ENCODE measurements around the gene TAF4B.

Gene TAF4B

GRCh38 chr18:26215247-26215970 is 10.8 kb upstream of the TAF4B start:
- Histone ChIP-seq H3K4me3 (ENCODE audit: insufficient read depth, low read length, poor library complexity, severe bottlenecking) (peak overlapping the region; percentile 7), H3K9ac (ENCODE audit: low read length) (peak overlapping the region; percentile 42), H3K9me2 (replicated peaks; ENCODE audit: insufficient read depth, low read length) (no peaks in the 10 kb centered on the region), H3K36me3 (ENCODE audit: low read length) (no peaks in the 10 kb centered on the region), H3K27ac (ENCODE audit: low read depth, low read length) (peak overlapping the region; percentile 71), H3F3A (ENCODE audit: insufficient read depth) (peaks cover 15% of the 10 kb centered on the region), H3K79me2 (ENCODE audit: insufficient read depth, low read length) (no peaks in the 10 kb centered on the region), H3K4me2 (ENCODE audit: low read depth, low read length, poor library complexity, severe bottlenecking) (peak overlapping the region; percentile 60), H3K9me3 (ENCODE audit: insufficient read depth, low read length) (no peaks in the 10 kb centered on the region), H4K20me1 (ENCODE audit: low read depth, low read length) (no peaks in the 10 kb centered on the region), H2AFZ (ENCODE audit: low read depth, low read length, severe bottlenecking) (peak overlapping the region; percentile 55), H3K27me3 (ENCODE audit: low read length) (no peaks in the 10 kb centered on the region)
- TF ChIP-seq EZH2phosphoT487 (conservative IDR thresholded peaks at IDR 0.05; ENCODE audit: low read length), result no peak
- TF ChIP-seq, protein P1, sequence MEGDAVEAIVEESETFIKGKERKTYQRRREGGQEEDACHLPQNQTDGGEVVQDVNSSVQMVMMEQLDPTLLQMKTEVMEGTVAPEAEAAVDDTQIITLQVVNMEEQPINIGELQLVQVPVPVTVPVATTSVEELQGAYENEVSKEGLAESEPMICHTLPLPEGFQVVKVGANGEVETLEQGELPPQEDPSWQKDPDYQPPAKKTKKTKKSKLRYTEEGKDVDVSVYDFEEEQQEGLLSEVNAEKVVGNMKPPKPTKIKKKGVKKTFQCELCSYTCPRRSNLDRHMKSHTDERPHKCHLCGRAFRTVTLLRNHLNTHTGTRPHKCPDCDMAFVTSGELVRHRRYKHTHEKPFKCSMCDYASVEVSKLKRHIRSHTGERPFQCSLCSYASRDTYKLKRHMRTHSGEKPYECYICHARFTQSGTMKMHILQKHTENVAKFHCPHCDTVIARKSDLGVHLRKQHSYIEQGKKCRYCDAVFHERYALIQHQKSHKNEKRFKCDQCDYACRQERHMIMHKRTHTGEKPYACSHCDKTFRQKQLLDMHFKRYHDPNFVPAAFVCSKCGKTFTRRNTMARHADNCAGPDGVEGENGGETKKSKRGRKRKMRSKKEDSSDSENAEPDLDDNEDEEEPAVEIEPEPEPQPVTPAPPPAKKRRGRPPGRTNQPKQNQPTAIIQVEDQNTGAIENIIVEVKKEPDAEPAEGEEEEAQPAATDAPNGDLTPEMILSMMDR (IDR thresholded peaks at IDR 0.05; ENCODE audit: insufficient read depth, low read length, poor library complexity, severe bottlenecking), result no peak

DNA sequence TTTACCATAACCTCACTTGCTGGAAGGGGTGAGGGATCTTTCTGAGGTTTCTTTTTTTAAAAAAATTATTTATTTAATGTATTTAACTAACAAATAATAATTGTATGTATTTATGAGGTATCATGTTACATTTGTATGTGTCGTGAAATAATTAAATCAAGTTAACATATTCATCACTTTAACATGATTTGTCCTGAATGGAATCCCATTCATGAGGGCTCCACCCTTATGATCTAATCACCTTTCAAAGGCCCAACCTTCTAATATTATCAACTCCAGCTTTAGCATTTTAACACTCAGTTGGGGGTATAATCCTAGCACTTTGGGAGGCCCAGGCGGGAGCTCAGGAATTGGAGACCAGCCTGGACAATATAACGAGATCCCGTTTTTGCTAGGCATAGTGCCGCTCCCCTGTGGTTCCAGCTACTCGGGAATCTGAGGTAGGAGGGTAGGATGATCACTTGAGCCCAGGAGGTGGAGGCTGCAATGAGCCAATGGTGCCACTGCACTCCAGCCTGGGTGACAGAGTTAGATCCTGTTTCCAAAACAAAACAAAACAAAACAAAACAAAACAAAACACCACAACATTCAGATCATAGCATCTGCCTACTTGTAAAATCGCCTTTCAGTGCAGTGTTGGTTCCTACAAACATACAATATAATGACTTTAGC is 1.1 kb upstream of the TAF4B start:
- peaks cover 23% of the 10 kb centered on the region for H4K20me1 ChIP-seq (ENCODE audit: low read depth, low read length)
- H3K9me2 ChIP-seq (replicated peaks; ENCODE audit: insufficient read depth, low read length), result no peaks in the 10 kb centered on the region
- no peaks in the 10 kb centered on the region for H3K9me3 ChIP-seq (ENCODE audit: insufficient read depth, low read length)
- TF ChIP-seq EZH2phosphoT487 (conservative IDR thresholded peaks at IDR 0.05; ENCODE audit: low read length), result no peak
- TF ChIP-seq, protein P1 (IDR thresholded peaks at IDR 0.05; ENCODE audit: insufficient read depth, low read length, poor library complexity, severe bottlenecking), result no peak
- H2AFZ ChIP-seq (ENCODE audit: low read depth, low read length, severe bottlenecking), result peak overlapping the region; percentile 75
- no peaks in the 10 kb centered on the region for H3K27me3 ChIP-seq (ENCODE audit: low read length)
- H3K4me2 ChIP-seq (ENCODE audit: low read depth, low read length, poor library complexity, severe bottlenecking), result peak overlapping the region; percentile 89
- peaks cover 11% of the 10 kb centered on the region for H3K36me3 ChIP-seq (ENCODE audit: low read length)
- H3K79me2 ChIP-seq (ENCODE audit: insufficient read depth, low read length), result peaks cover 38% of the 10 kb centered on the region
- no peak overlapping the region for H3K27ac ChIP-seq (ENCODE audit: low read depth, low read length)
- H3F3A ChIP-seq (ENCODE audit: insufficient read depth), result peaks cover 24% of the 10 kb centered on the region
- 0 out of 2 replicates have a peak overlapping the region, but pooled peaks have one; percentile 94 for H3K9ac ChIP-seq (ENCODE audit: low read length)
- H3K4me3 ChIP-seq (ENCODE audit: insufficient read depth, low read length, poor library complexity, severe bottlenecking), result no peak overlapping the region

- H3K4me3 ChIP-seq (ENCODE audit: insufficient read depth, low read length, poor library complexity, severe bottlenecking), result peak overlapping the region; percentile 97
These were observed 373 bp upstream of the TAF4B start for GRCh38 chr18:26225915-26226228.

More at GRCh38 chr18:26225915-26226228, 373 bp upstream of the TAF4B start:
- TF ChIP-seq, protein P1 (IDR thresholded peaks at IDR 0.05; ENCODE audit: insufficient read depth, low read length, poor library complexity, severe bottlenecking), result no peak
- no peak for TF ChIP-seq EZH2phosphoT487 (conservative IDR thresholded peaks at IDR 0.05; ENCODE audit: low read length)
- Histone ChIP-seq H3K27me3 (ENCODE audit: low read length) (no peaks in the 10 kb centered on the region), H3K27ac (ENCODE audit: low read depth, low read length) (peak overlapping the region; percentile 12; the same call in 1 of the 2 replicates), H2AFZ (ENCODE audit: low read depth, low read length, severe bottlenecking) (peak overlapping the region; percentile 75), H3K9me3 (ENCODE audit: insufficient read depth, low read length) (no peaks in the 10 kb centered on the region), H3K9ac (ENCODE audit: low read length) (peak overlapping the region; percentile 94), H3F3A (ENCODE audit: insufficient read depth) (peaks cover 24% of the 10 kb centered on the region), H3K79me2 (ENCODE audit: insufficient read depth, low read length) (peaks cover 45% of the 10 kb centered on the region), H3K36me3 (ENCODE audit: low read length) (peaks cover 17% of the 10 kb centered on the region), H3K9me2 (replicated peaks; ENCODE audit: insufficient read depth, low read length) (no peaks in the 10 kb centered on the region), H4K20me1 (ENCODE audit: low read depth, low read length) (peaks cover 28% of the 10 kb centered on the region), H3K4me2 (ENCODE audit: low read depth, low read length, poor library complexity, severe bottlenecking) (peak overlapping the region; percentile 89)

Data from SU-DHL-6 (cell line).